HG03045 (cell line): Measurements from ENCODE around the gene STX1A.
"Not testable (repeated sequence)": the region's sequence is repeated elsewhere in the genome, so short reads cannot be mapped to it uniquely, and the experiment has no call there.

Experiments
- ATAC-seq: cut with Tn5 transposase; IDR thresholded peaks from one replicate; pipeline ENCODE4 v1.9.1; 2021; ENCODE audit warnings: mild to moderate bottlenecking, moderate library complexity; ENCODE audit not compliant: unreplicated experiment

STX1A gene

DNA sequence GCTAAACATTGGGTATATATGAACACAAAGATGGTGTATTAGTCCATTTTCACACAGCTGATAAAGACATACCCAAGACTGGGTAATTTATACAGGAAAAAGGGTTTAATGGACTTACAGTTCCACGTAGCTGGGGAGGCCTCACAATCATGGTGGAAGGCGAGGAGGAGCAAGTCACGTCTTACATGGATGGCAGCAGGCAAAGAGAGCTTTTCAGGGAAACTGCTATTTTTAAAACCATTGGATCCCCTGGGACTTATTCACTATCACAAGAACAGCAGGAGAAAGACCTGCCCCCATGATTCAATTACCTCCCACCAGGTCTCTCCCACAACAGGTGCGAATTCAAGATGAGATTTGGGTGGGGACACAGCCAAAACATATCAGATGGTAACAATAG is 64.2 kb downstream of the STX1A start:
- not testable (repeated sequence) for ATAC-seq

- no peak for ATAC-seq
Observed at GRCh38 chr7:73652541-73652949, 66.9 kb downstream of the STX1A start.

GRCh38 chr7:73650524-73650923 is 68.9 kb downstream of the STX1A start:
- ATAC-seq: no peak

- ATAC-seq: no peak
Observed at GRCh38 chr7:73649576-73649975, 69.9 kb downstream of the STX1A start.
